KOPT-K1 (cell line): ENCODE data around the gene TEDC1.

Source experiments
- H3K27ac ChIP-seq: fragments of 200-600 bp; sonication (generic); 2 replicates; pipeline ENCODE4 v1.5.1; 2016; ENCODE audit warnings: antibody characterized with exemption, mild to moderate bottlenecking, low read depth, low read length; ENCODE audit not compliant: poor library complexity, severe bottlenecking
- H3K36me3 ChIP-seq: fragments of 200-600 bp; sonication (generic); 2 replicates; pipeline ENCODE4 v1.5.1; 2017; ENCODE audit warnings: antibody characterized with exemption, mild to moderate bottlenecking, low read length, moderate library complexity; ENCODE audit not compliant: insufficient read depth
- H3K9me3 ChIP-seq: fragments of 200-600 bp; sonication (generic); 2 replicates; pipeline ENCODE4 v1.5.1; 2017; ENCODE audit warnings: antibody characterized with exemption, low read length, mild to moderate bottlenecking; ENCODE audit not compliant: insufficient read depth, poor library complexity, severe bottlenecking

Gene TEDC1

DNA sequence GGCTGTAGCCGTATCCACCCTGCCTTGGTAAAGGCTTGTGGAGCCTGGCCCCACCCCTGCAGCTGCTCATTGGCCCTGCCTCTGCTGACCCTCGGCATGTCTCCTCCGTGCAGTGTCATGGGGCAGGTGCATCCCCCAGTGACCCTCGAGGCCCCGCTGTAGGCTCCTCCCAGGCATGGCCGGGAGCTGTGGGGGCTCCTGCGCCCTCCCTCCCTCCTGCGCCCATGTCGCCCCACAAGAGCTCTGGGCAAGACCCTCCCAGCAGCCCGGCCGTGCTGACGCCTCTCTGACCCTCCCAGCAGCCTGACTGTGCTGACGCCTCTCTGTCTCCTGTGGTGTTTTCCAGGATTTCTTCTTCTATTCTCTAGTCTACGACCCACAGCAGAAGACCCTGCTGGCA, 37.2 kb upstream of the TEDC1 start:
- peaks cover 96% of the 10 kb centered on the region for H3K36me3 ChIP-seq

DNA sequence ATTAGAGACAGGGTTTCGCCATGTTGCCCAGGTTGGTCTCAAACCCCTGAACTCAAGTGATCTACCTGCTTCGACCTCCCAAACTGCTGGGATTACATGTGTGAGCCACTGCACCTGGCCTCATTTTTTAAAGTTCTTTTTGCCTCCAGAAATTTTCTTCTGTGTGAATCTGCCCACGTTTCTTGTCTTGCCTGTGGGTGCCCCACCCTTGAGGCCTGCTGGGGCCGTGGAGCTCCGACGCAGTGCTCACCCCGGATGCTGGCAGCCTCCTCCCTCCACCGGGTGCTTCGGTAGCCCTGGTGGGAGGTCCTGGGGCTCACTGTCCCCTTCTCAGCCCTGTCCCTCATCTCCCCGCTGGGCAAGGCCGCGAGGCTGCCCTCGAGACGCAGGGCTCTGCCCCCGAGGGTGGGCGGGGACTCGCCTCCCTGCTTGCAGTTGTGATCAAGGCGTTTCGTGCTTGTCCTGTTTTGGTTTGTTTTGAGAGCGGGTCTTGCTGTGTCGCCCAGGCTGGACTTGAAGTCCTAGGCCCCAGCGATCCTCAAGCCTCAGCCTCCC, 35.9 kb upstream of the TEDC1 start:
- Histone ChIP-seq H3K9me3 (no peaks in the 10 kb centered on the region), H3K27ac (no peak overlapping the region), H3K36me3 (peaks cover 86% of the 10 kb centered on the region)

More for the DNA sequence above, 37.2 kb upstream of the TEDC1 start:
- no peaks in the 10 kb centered on the region for H3K9me3 ChIP-seq
- H3K27ac ChIP-seq, result no peak overlapping the region

DNA sequence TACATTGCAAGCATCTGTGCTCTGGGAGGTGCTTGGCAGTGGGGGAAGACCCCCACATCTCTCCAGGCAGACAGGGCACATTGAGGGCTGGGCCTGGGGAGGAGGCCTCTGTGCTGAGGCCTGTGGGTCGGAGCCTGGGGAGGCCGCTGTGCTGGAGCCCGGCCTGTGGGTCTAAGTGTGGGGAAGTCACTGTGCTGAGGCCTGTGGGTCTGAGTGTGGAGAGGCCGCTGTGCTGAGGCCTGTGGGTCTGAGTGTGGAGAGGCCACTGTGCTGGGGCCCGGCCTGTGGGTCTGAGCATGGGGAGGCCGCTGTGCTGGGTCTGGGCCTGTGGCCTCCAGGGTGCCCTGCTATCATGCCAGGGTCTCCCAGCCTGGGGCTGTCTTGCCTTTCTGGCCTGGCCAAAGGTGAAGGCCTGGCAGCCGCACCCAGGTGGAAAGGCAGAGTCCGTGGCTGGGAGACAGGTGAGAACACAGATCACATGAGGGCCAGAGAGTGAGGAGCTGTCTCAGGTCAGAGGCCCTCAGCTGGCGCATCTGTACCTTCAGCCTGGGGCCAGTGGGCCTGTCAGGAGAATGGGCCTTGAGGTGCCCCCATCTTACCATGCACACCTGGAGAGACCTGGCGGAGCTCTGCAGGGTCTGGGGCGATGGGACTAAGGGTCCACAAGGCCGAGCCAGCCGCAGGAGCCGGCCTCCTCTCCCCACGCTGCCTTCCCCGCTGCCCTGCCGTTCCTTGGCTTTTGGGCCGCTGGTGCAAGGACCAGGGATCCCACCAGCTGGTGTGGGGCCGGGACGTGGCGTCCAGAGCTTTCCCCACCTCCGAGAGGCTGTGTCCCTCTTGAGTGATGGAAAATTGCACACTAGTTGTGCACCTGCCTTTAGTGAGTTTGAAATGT, 35.0 kb upstream of the TEDC1 start:
- Histone ChIP-seq H3K9me3 (no peaks in the 10 kb centered on the region), H3K27ac (no peak overlapping the region), H3K36me3 (peaks cover 86% of the 10 kb centered on the region)

DNA sequence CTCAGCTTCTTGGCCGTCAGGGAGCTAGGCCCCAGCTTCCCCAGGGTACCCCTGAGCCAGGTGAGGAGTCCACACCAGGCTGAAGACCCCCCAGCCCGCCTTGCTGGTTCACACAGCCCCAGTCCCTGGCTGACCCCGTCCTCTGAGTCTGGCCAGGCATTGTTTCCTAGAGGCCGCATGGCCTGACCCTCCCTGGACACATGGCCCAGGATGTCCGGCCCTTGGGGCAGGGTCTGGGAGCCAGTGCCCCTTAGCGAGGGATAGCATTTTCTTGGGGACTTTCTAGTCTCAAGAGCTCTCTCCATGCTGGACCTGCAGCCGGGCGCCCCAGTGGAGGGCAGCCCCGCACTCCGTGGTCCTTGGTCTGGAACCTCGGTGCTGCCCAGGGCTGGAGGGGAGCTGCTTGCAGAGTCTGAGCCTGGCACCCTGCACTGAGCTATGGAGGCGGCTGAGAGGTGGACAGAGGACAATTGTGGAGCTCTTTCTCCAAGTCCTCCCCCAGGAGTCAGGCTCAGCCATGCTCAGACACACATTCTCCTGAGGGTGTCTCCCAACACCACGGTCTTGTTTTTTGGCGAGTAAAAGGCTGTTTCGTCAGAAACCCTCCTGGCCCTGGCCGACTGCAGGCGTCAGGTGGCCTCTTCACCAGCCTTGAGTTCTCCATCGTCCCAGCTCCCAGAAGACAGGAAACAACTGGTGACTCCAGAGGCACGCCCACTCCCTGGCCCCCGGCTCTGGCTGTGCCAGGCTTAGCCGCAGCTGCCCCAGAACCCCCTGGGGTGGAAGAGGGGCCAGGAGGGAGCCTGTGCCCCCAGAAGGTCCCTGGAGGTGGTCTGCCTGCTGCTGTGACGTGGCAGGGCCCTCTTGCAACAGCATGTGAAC, 34.1 kb upstream of the TEDC1 start:
- Histone ChIP-seq H3K27ac (no peak overlapping the region), H3K9me3 (no peaks in the 10 kb centered on the region), H3K36me3 (peaks cover 88% of the 10 kb centered on the region)

DNA sequence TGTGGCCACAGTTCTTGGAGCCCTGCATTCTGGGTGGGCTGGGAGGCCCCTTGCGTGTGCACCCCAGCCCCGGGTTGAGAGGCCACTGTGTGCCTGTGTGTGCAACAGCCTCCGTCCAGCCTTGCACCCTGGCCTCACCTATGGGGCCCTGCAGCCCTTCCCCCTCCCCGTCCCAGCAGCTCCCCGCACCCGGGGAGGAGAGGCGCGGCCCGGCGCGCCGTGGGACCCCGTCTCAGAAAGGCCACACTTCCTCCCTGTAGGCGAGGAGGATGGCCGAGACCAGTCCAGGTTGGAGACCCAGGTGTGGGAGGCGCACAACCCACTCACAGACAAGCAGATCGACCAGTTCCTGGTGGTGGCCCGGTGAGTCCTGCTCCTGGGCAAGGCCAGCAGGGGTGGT, 33.0 kb upstream of the TEDC1 start:
- Histone ChIP-seq H3K36me3 (peaks cover 88% of the 10 kb centered on the region), H3K9me3 (no peaks in the 10 kb centered on the region), H3K27ac (no peak overlapping the region)

DNA sequence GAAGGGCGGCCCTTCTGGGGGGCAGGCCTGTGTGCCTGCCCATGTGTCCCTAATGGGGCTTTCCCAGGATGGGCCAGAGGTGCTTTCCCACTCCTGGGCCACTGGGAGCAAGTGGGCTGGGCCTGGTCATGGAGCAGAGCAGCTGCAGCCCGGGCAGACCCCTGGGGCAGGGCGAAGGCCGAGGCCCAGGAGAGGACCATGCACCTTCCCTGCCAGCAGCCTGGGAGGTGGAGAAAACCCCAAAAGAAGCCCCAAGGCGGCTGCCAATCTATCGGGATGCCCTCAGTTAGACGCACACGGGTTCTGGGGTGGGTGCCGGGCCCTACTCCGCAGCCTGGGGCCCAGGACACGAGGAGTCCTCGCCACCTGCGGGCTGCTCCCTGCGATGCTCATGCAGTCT, 32.5 kb upstream of the TEDC1 start:
- Histone ChIP-seq H3K27ac (no peak overlapping the region), H3K9me3 (no peaks in the 10 kb centered on the region), H3K36me3 (peaks cover 88% of the 10 kb centered on the region)

DNA sequence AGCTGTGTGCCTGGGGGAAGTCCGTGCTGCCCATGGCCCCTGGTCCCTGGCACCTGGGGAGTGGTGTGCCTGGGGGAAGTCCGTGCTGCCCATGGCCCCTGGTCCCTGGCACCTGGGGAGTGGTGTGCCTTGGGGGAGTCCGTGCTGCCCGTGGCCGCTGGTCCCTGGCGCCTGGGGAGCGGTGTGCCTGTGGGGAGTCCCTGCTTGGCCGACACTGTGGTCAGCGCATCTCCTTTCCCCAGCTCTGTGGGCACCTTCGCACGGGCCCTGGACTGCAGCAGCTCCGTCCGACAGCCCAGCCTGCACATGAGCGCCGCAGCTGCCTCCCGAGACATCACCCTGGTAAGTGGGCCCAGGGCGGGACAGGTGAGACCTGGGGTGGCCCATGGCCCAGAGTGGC, 30.9 kb upstream of the TEDC1 start:
- Histone ChIP-seq H3K9me3 (no peaks in the 10 kb centered on the region), H3K36me3 (peaks cover 88% of the 10 kb centered on the region), H3K27ac (no peak overlapping the region)

DNA sequence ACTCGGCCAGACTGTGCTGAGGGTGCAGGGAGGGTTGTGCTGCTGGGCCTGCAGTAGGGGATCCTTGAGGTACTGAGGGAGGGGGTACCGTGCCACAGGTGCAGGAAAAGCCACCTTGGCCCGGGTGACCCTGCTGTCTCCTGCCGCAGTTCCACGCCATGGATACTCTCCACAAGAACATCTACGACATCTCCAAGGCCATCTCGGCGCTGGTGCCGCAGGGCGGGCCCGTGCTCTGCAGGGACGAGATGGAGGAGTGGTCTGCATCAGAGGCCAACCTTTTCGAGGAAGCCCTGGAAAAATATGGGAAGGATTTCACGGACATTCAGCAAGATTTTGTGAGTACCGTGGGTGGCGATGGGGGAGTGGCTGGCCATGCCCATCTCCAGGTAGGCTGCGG, 30.4 kb upstream of the TEDC1 start:
- Histone ChIP-seq H3K36me3 (peaks cover 88% of the 10 kb centered on the region), H3K27ac (no peak overlapping the region), H3K9me3 (no peaks in the 10 kb centered on the region)

DNA sequence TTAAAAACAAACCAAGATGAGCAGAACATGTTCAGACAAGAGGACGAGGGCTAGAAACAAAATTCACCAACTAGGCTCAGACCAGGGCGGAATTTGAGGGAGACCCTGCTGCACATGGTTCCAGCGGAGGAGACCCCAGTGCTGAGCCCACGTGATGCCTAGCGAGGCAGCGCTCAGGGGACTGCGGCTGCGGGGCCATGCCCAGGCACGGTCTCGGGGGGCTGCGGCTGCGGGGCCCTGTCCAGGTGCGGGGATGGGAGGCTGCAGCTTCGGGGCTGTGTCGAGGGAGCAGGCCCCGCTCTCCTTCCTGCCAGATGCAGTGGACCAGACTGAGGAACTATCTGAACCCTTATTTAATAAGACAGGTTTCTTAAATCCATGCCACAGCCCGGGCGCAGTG, 29.1 kb upstream of the TEDC1 start:
- H3K27ac ChIP-seq, result no peak overlapping the region
- peaks cover 88% of the 10 kb centered on the region for H3K36me3 ChIP-seq
- H3K9me3 ChIP-seq, result no peaks in the 10 kb centered on the region

DNA sequence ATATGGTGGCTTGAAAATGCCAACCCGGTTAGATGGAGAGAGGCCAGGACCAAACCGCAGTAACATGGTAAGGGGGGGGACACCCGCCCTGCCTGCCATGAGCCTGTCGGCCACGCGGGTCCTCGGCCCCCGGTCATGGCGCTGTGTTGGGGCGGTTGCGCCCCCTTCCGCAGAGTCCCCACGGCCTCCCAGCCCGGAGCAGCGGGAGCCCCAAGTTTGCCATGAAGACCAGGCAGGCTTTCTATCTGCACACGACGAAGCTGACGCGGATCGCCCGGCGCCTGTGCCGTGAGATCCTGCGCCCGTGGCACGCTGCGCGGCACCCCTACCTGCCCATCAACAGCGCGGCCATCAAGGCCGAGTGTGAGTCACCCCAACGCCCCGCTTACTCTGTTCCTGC, 26.5 kb upstream of the TEDC1 start:
- no peaks in the 10 kb centered on the region for H3K9me3 ChIP-seq
- peaks cover 95% of the 10 kb centered on the region for H3K36me3 ChIP-seq
- H3K27ac ChIP-seq, result no peak overlapping the region

DNA sequence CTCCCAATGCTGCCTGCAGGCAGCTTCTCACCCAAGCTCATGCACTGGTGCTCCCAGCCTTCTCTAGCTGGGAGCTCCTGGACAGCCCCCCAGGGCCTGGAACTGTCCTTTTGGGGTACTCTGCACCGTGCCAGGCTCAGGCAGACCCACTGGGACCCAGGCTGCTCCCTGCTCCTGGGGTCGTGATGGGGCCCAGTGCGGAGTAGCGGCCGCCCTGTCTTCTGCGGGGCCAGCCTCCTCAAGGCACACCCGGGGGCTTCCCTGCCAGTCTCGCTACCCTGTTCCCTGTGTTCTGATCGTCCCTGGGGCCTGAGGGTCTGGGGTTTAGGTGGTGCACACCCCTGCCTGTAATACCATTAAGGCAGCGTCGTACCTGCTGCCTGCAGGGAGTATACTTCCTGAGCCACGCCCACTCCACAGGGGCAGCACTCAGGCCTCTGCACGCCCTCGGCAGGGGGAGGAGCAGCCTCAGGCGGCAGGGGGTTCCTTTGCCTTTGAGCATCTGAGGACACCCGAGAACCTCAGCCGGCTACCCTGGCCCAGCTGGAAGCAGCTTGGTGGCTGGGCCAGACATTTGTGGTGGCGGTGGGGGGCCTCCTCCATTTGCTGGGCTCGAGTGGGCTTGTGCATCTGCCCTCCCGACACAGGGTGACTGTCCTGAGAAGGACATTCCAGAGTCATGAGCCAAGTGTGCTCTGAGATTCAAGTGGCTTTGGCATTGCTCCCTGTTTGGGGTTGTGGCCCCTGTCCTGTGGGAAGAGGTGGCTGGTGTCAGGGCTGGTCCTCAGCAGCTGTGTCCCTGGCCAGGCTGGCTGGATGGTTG, 25.6 kb upstream of the TEDC1 start:
- Histone ChIP-seq H3K9me3 (no peaks in the 10 kb centered on the region), H3K36me3 (peaks cover 98% of the 10 kb centered on the region), H3K27ac (no peak overlapping the region)

DNA sequence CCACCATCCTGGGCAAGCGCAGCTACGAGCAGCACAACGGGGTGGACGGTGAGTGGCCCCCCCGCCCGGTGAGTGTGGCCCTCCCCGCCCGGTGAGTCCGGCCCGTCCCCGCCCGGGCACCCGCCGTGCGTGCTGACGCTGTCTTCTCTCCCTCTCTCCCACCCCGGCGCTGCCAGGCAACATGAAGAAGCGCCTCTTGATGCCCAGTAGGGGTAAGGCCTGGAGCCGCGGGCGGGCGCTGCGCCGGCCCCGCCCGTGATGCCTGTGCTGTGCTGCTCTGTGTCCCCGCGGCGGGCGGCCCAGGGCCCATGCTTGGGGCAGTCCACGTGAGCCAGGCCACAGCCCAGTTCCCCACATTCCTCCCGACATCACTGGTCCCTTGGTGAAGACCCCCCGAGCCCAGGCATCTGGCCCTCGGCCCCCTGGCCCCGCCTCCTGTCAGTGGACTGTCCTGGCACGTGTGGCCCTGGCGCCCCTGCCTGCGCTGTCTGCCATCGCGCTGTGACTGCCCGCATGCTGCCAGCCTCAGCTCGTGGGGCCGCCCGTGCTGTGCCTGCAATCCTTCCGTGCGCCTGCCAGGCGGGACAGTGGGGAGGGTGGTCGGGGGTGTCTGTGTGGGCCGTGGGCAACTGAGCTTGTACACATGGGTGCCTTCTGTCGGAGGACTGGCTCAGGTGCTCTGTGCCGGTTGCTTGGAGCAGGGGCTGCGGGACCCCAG, 24.4 kb upstream of the TEDC1 start:
- H3K27ac ChIP-seq, result no peak overlapping the region
- no peaks in the 10 kb centered on the region for H3K9me3 ChIP-seq
- peaks cover 93% of the 10 kb centered on the region for H3K36me3 ChIP-seq

DNA sequence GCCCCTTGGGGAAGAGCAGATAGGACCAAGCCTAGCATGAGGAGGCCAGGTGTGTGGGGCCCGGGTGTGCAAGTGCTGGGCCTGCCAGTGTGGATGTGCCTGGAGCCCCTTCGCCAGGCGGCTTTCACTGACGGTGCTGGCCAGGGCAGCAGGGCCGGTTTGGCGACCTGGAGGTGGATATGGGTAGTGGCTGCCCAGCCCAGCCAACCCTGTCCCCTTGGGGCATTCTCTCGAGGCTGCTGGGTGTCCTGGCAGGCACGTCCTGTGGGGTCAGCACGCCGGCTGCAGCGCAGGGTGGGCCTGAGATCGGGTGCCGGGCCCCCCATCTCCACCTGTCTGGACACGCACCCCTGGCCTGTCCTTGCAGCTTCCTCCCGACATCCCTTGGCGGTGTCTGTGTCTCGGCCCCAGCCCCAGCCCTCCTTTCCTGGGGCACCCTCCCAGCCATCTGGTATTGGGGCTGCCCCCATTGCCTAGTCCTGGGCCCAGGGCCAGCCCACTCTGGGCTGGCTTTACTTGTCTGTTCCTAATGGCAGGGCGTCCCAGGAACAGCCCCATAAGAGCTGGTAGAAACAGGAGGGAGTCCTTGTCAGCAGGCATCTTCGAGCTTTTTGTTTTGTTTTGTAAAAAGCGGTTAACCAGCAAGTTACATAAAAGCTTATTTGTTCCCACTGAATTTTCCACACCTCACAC, 23.7 kb upstream of the TEDC1 start:
- peaks cover 86% of the 10 kb centered on the region for H3K36me3 ChIP-seq
- H3K27ac ChIP-seq, result no peak overlapping the region
- no peaks in the 10 kb centered on the region for H3K9me3 ChIP-seq
